KOPT-K1 (cell line): ENCODE data around the gene PARVB.

Experiments used
- H3K27ac ChIP-seq: fragments of 200-600 bp; sonication (generic); 2 replicates; pipeline ENCODE4 v1.5.1; 2016; ENCODE audit warnings: antibody characterized with exemption, mild to moderate bottlenecking, low read depth, low read length; ENCODE audit not compliant: poor library complexity, severe bottlenecking
- H3K36me3 ChIP-seq: fragments of 200-600 bp; sonication (generic); 2 replicates; pipeline ENCODE4 v1.5.1; 2017; ENCODE audit warnings: antibody characterized with exemption, mild to moderate bottlenecking, low read length, moderate library complexity; ENCODE audit not compliant: insufficient read depth
- H3K9me3 ChIP-seq: fragments of 200-600 bp; sonication (generic); 2 replicates; pipeline ENCODE4 v1.5.1; 2017; ENCODE audit warnings: antibody characterized with exemption, low read length, mild to moderate bottlenecking; ENCODE audit not compliant: insufficient read depth, poor library complexity, severe bottlenecking

Gene PARVB

DNA sequence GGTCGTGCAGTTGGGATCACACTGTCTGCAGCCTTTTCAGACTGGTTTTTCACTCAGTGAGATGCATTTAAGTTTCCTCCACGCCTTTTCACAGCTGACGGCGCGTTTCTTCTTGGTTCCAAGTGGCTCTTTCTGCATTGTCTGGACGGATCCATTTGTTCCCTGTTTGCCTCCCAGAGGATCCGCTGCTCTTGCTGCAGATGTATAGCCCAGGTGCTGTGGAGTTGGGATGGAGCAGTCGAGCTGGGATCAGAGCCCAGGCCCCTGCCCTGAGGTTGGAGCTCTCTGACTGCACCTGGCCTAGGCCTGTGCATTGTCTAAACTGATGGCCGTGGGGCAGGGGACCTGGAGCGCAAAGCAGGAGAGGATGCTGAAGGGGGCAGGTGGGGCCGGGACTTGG is 51.6 kb downstream of the PARVB start:
- no peaks in the 10 kb centered on the region for H3K36me3 ChIP-seq
- H3K9me3 ChIP-seq: no peaks in the 10 kb centered on the region
- H3K27ac ChIP-seq: no peak overlapping the region

DNA sequence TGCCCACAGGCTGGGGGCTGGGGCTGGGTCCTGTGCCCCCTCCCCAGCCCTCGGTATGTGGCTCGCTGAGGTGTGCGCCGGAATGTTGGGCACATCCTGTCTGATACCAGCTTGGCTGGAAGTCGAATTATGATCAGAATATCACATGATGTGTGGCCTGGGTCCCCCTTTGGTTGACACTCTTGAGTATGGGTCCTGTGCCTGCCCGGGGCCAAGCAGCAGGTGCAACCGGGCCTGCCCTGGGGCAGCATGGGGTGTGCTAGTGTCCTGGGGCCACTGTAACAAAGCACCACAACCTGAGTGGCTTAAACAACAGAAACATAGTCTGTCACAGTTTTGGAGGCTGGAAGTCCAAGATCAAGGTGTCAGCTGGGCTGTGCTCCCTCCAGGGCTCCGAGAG is 52.7 kb downstream of the PARVB start:
- Histone ChIP-seq H3K9me3 (no peaks in the 10 kb centered on the region), H3K27ac (no peak overlapping the region), H3K36me3 (no peaks in the 10 kb centered on the region)

DNA sequence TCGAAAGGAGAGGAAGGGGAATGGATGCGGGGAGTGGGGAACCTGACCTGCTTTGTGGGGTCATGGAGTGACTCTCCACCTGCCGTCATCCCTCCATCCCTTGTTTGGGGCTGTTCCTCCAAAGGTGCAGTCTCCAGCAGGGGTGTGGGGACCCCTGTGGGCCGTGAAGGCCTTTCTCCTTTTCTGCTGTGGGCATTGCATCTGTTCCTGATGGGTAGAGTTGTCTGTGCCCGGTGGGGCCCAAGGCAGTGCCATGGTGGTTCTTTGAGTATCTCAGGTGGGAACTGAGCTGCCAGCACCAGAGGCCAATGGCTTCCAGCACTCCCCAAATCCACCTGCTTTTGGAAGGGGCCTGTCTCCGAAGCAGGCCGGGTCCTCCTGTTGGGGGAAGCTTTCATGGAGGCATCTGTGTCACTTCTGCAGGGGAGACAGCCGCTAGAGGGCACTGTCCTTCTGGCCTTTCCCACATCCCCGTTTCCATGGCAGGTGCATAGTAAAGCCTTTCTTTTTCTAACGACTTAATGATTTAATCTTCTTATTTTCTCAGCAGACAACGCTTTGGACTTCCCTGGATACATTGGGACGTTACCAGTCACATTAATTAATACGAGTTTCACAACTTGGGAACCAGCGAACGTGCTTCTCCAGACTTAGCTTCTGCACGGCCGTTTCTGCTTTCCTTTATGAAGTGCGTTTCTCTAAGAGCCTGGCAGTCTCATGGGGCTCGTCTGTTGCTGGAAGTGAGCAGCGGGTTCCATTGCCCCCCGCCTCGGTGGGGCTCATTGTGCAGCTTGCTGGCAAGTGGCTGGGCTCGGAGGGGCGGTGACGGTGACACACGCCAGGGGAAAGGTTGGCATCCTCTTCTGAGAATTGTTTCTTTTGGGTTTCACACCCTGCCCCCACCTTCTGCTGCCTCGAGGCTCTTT is 57.1 kb downstream of the PARVB start:
- no peaks in the 10 kb centered on the region for H3K36me3 ChIP-seq
- no peak overlapping the region for H3K27ac ChIP-seq
- no peaks in the 10 kb centered on the region for H3K9me3 ChIP-seq

GRCh38 chr22:44082801-44083200 is 58.7 kb downstream of the PARVB start:
- H3K36me3 ChIP-seq: no peaks in the 10 kb centered on the region
- H3K27ac ChIP-seq: no peak overlapping the region
- no peaks in the 10 kb centered on the region for H3K9me3 ChIP-seq

DNA sequence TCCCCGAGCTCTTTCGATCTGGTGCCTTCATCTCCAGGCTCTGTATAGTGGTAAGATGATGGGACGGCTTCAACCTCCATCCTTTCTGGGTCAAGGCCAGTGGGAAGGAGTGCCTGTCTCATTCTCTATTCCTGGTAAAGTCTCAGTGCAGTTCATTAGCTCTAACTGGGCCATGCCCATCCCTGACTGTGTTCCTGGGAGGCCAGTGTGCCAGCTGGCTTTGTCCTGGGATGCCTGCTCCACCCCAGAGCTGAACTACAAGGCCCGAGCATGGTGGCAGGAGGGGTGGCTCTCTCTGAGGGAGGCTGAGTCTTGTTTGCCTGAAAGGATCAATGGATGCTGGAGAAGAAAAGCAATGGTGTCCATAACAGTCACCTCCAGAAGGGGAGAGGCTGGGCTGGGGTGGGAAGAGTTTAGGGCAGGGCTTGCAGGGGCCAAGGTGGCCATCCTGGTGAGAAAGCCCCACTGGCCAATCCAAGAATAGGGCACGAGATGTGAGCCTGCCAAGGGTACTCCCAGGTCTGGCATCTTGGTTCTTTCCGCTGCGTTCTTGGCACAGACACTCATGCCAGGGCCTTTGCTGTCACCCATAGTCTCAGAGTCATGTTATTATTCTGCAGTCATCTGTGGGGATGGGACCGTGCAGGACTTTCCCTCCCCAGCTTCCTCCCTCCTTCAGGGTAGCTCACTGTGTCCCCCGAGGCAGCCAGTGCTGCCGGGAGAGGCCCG is 60.1 kb downstream of the PARVB start:
- Histone ChIP-seq H3K27ac (no peak overlapping the region), H3K9me3 (no peaks in the 10 kb centered on the region)

DNA sequence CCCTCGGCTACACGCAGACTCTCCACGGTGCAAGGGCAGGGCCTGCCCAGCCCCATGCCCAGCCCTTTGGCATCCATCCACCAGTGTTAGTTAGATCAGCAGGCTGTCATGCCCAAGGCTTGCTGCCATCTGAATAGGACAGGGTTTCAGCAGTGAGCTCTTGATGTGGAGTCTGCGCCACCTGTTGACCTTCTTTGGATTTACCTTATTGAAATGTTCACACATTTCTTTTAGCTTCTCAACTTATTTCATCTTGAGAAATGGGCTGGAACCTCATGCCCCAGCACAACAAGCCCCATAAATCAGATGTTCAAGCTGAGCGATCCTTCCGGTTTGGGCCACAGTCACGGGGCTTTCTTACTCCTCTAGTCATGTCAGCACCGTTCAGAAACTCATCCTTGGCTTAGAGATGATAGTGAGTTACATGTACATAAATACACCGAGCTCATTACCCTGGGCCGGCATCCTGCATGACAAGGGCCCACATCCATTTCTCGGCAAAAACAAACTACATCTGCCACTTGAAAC is 61.7 kb downstream of the PARVB start:
- no peaks in the 10 kb centered on the region for H3K9me3 ChIP-seq
- no peaks in the 10 kb centered on the region for H3K36me3 ChIP-seq
- no peak overlapping the region for H3K27ac ChIP-seq

More for the DNA sequence above, 60.1 kb downstream of the PARVB start:
- H3K36me3 ChIP-seq: no peaks in the 10 kb centered on the region

DNA sequence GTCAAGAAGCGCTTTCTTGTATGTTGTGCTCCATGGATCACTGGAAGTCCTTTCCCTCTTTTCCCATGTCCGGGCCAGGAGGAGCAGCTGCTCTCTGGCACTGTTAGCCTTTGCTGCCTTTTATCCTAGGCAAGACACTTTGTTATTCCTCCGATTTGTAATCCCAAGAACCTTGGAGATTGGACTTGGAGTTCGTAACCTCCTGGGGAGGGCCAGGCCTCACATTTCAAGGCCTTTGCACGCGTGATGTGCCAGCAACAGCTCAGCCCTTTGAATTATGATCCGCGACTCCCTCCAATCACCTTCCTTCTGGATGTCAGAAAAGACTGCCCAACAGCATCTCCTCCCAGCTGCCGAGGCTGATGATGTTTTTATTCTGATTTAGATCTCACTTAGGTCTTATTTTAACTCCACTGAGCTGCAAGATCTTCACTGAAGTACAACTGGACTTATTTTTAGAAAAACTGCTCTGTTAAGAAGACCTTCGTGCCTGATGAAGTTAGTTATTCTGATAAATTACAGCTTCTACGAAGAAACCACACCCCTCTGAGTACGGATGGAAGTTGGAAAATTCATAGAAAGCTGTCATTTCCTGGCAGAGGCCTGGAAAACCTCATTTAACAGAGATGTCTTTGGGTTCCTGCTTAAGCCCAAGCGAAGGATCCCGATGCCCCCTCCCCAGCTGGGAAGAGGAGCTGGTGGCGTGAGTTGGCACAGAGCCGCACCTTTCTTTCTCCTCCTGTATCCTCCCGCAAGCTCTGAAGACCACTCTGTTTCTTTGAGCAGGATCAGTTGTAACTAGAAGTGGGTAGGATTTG is 62.4 kb downstream of the PARVB start:
- Histone ChIP-seq H3K36me3 (no peaks in the 10 kb centered on the region), H3K27ac (no peak overlapping the region), H3K9me3 (no peaks in the 10 kb centered on the region)

DNA sequence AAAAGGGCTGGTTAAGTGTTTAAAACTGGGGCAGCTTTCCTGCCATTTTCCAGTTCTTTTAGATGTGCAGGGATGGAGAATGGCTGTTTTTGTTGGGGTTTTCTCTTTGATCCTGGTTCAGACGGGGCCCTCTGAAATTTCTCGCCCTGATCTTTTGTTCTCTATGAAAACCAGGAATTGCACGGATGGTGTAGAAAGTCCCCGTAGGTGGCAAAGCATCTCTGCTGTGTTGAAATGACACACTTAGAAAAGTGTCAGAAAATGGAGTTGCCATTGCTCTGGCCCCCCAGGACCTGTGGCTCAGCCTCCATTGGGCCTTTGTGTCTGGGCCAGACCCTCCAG is 63.0 kb downstream of the PARVB start:
- Histone ChIP-seq H3K36me3 (no peaks in the 10 kb centered on the region), H3K27ac (no peak overlapping the region), H3K9me3 (no peaks in the 10 kb centered on the region)

- H3K36me3 ChIP-seq: no peaks in the 10 kb centered on the region
- no peaks in the 10 kb centered on the region for H3K9me3 ChIP-seq
Measured at GRCh38 chr22:44088976-44089570, 65.0 kb downstream of the PARVB start.

DNA sequence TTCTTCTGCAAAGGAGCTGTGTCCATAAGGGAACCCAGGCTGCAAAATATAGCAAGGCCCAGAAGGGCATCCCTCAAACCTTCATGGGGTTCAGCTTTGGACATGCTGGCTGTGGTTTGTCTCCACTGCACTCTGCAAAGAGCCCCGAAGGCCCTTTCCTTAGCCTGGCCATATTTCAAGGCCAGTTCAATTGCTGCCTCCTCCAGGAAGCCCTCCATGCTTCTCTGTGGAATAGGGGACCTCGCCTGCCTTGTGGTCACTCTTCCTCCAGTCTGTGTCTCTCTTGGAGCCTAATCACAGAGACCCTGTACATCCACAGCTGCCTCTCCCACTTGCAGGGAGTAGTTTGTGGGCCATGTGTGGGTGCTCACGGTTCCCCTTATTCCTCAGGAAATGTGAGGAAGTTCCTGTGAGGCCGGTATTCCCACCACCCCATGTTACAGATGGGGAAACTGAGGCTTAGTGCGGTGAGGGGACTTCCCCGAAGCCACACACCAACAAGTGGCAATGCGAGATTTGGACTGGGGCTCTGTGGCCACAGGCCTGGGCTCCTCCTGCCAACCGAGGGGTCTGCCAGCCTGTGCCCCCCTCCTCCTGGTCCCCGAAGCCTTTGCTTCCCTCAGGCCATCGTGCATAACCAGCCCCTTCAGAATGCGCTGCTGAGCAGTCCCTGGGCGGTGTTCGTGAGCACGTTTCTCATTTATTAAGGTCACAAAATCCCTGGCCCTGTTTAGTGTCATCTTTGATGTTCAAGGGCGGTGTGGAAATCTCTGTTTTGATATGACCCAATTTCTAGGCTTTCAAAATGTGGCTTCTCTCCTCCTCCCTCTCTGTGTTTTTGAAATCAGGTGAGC is 65.8 kb downstream of the PARVB start:
- Histone ChIP-seq H3K36me3 (no peaks in the 10 kb centered on the region), H3K27ac (no peak overlapping the region), H3K9me3 (no peaks in the 10 kb centered on the region)

More at GRCh38 chr22:44088976-44089570, 65.0 kb downstream of the PARVB start:
- H3K27ac ChIP-seq: no peak overlapping the region

DNA sequence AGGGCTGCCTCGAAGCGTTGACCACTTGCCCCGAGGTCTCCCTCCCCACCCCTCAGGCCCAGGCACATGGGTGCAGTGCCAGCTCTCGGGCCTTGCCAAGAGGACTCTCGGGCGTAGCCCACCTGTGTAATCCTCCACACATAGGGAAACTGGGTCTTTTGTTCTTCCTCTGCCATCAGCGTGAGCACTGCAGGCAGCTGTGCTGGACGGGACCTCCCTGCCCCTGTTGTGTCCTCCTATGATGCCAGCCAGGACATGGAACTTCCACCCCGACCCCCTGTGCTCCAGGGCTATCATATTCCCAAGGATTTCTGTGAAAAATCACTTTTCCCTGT is 66.4 kb downstream of the PARVB start:
- no peak overlapping the region for H3K27ac ChIP-seq
- no peaks in the 10 kb centered on the region for H3K36me3 ChIP-seq
- H3K9me3 ChIP-seq: no peaks in the 10 kb centered on the region

DNA sequence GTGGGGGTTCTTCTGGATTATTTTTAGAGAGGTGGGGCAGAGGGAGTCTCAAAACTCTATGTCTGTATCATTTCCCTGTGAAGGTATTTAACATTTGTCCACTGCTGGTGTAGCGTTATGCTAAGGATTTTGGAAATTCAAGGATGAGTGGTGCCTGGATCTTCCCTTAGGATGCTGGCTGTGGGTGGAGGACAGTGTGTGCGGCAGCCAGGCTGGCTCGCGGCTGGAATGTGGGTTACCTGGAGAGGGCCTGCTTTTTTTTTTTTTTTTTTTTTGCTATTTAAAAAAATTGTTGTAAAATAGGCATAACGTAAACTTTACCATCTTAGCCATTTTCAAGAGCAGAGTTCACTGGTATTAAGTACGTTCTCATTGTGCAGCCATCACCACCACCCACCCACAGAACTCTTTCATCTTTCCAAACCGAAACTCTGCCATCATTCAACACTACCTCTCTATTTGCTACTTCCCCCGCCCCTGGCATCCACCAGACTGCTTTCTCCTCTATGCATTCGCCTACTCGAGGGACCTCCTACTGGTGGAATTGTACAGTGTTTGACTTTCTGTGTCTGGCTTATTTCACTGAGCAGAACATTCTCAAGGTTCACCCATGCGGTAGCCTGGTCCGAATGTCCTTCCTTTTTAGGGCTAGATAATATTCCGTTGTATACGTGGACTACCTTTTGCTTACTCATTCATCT is 67.1 kb downstream of the PARVB start:
- no peaks in the 10 kb centered on the region for H3K36me3 ChIP-seq
- H3K9me3 ChIP-seq: no peaks in the 10 kb centered on the region
- no peak overlapping the region for H3K27ac ChIP-seq

- Histone ChIP-seq H3K36me3 (no peaks in the 10 kb centered on the region), H3K27ac (no peak overlapping the region), H3K9me3 (no peaks in the 10 kb centered on the region)
Measured at GRCh38 chr22:44091751-44092150, 67.6 kb downstream of the PARVB start.
